Testis (tissue), 3 donors: ENCODE measurements around the gene PARM1. TPM values are rescaled to one million over a fixed set of nuclear protein-coding genes. Genes with fewer than 3 reads are reported as not detected.

Source experiments
- DNase-seq: peaks from one replicate; pipeline ENCODE4 v3.0.0-alpha.2; 2019
- H3K27ac ChIP-seq, 2 donors: fragments of 200-600 bp; sonication (generic); one replicate each; pipeline ENCODE4 v1.5.1; 2019
- H3K27me3 ChIP-seq: fragments of 200-600 bp; sonication (generic); one replicate; pipeline ENCODE4 v1.5.1; 2019
- H3K36me3 ChIP-seq: fragments of 200-600 bp; sonication (generic); one replicate; pipeline ENCODE4 v1.5.1; 2017; ENCODE audit warnings: low read depth; ENCODE audit errors: missing control alignments
- H3K4me1 ChIP-seq: fragments of 200-600 bp; sonication (generic); one replicate; pipeline ENCODE4 v1.5.1; 2019
- H3K4me3 ChIP-seq, 2 donors: fragments of 200-600 bp; sonication (generic); one replicate each; pipeline ENCODE4 v1.5.1; 2017 to 2019
- H3K9me3 ChIP-seq: fragments of 200-600 bp; sonication (generic); one replicate; pipeline ENCODE4 v1.5.1; 2017
- POLR2A ChIP-seq: fragments of 450-650 bp; IDR thresholded peaks from one replicate; pipeline ENCODE4 v1.6.1; 2017; ENCODE audit warnings: antibody characterized with exemption, mild to moderate bottlenecking, moderate library complexity
- WGBS, 2 donors: methylation state at CpG; one replicate each; pipeline ENCODE4 v1.1.5; 2018; 5-methylcytosine and 5-hydroxymethylcytosine counted together
- intact Hi-C: fragments of 100-400 bp; cut with DNase I; formaldehyde crosslinking; loops from one replicate; pipeline ENCODE4 v1.15.1; 2023; ENCODE audit warnings: low total_unique reads
- polyA plus RNA-seq: library from polyadenylated mRNA; stranded (reverse); fragments of 350-450 nt; fragmentation: Illumina TruSeq; extraction: RNeasy Lipid Tissue Mini Kit (QIAGEN cat#74804); gene quantifications from one replicate; pipeline ENCODE4 v1.2.3, GENCODE V29; 2014; ENCODE audit warnings: low read depth, low replicate concordance; ENCODE audit not compliant: insufficient read depth
- total RNA-seq, 2 donors: library from RNA; depleted of rRNA; stranded (reverse); fragments of >200 nt; gene quantifications; one replicate each; pipeline ENCODE4 v1.2.3, GENCODE V29; 2016
- TF ChIP-seq, protein P1 (sequence below), 3 experiments: fragments of 450-650 bp in 2 of 3; fragments of 200-600 bp in 1 of 3; sonication (generic) in 1 of 3; IDR thresholded peaks; one replicate each; pipeline ENCODE4 v1.5.1; 2016 to 2019; ENCODE audit warnings: antibody characterized with exemption in 3 of 3, mild to moderate bottlenecking in 2 of 3, moderate library complexity in 1 of 3

PARM1 gene
- total and polyA plus RNA-seq, 3 donors from 2014 or later, result 29.0 to 40.5 (median 40.1) TPM

DNA sequence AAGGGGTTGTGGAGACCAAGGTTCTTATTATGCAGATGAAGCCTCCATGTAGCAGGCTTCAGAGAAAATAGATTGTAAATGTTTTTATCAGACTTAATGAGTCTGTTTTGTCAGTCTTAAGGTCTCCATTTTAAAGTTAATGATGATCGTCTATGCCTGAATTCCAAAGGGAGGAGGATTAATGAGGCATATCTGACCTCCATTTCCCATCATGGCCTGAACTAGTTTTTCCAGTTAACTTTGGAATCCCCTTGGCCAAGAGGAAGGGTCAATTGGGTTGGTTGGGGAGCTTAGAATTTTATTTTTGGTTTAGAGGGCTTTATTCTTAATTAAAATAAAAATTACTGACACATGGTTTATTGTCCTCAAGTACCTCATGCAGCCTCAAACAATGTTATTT, 6.9 kb upstream of the PARM1 start:
- TF ChIP-seq, protein P1, sequence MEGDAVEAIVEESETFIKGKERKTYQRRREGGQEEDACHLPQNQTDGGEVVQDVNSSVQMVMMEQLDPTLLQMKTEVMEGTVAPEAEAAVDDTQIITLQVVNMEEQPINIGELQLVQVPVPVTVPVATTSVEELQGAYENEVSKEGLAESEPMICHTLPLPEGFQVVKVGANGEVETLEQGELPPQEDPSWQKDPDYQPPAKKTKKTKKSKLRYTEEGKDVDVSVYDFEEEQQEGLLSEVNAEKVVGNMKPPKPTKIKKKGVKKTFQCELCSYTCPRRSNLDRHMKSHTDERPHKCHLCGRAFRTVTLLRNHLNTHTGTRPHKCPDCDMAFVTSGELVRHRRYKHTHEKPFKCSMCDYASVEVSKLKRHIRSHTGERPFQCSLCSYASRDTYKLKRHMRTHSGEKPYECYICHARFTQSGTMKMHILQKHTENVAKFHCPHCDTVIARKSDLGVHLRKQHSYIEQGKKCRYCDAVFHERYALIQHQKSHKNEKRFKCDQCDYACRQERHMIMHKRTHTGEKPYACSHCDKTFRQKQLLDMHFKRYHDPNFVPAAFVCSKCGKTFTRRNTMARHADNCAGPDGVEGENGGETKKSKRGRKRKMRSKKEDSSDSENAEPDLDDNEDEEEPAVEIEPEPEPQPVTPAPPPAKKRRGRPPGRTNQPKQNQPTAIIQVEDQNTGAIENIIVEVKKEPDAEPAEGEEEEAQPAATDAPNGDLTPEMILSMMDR (IDR thresholded peaks at IDR 0.05), result no peak
- intact Hi-C loops, result no loop called here
- DNase-seq, result no peak
- Histone ChIP-seq H3K9me3 (no peaks in the 10 kb centered on the region), H3K4me3 (no peak overlapping the region), H3K27me3 (no peaks in the 10 kb centered on the region), H3K27ac (no peak overlapping the region), H3K36me3 (no peaks in the 10 kb centered on the region), H3K4me1 (no peaks in the 10 kb centered on the region)
- WGBS, 2 donors, result 81 to 84% methylated on average over 1 of the region's 1 CpG

DNA sequence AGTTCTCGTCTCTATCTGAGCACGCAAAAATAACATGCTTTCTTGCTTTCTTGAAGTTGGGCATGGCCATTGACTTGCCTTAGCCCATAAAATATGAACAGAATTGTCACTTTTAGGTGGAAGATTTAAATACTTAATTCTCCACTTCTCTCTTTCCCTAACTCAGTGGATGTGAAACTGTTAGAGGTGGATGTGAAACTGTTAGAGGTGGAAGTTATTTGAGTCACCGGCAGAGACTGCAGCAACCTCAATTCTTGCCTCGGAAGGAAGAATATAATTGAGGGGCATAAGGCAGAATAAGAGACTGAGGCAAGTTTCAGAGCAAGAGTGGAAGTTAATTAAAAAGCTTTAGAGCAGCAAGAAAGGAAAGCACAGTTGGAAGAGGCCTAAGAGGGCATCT, 2.8 kb upstream of the PARM1 start:
- no peaks in the 10 kb centered on the region for H3K27me3 ChIP-seq
- TF ChIP-seq POLR2A, result no peak
- TF ChIP-seq, protein P1 (IDR thresholded peaks at IDR 0.05), result no peak
- H3K27ac ChIP-seq, result no peak overlapping the region
- DNase-seq, result no peak
- no peak overlapping the region for H3K4me3 ChIP-seq
- H3K4me1 ChIP-seq, result peaks cover 13% of the 10 kb centered on the region
- 89 to 93% methylated on average over 4 of the region's 4 CpGs for WGBS, 2 donors
- H3K36me3 ChIP-seq, result no peaks in the 10 kb centered on the region
- no peaks in the 10 kb centered on the region for H3K9me3 ChIP-seq
- intact Hi-C loops, result loop anchor here (5.0 kb wide), 1 partner anchor 582 kb away; the partner anchor contains the start of genes RCHY1 and THAP6

DNA sequence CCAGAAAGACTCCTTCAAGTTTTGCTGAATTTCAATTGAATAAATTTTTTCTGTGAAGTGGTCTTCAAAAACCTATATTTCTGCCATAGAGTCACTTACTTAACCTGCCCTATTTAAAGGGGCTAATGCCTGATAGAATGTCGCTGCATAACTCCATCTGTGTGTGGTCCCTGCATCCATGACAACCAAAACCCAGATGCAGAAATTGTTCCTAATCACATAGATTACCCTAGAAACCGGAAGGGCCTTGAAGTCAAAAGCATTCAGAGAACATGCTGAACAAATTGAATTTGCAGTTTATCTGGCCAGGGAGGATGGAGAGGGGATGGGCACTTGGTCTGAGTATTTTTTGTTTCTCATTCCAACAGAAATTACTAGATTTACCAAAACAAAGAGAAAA, 1.5 kb upstream of the PARM1 start:
- no peak overlapping the region for H3K4me3 ChIP-seq
- H3K27ac ChIP-seq, result peak overlapping the region in 1 of 2 donors; percentile 33
- intact Hi-C loops, result loop anchor here (5.0 kb wide), 1 partner anchor 581 kb away; the partner anchor contains the start of genes RCHY1 and THAP6
- DNase-seq, result no peak
- H3K36me3 ChIP-seq, result no peaks in the 10 kb centered on the region
- H3K4me1 ChIP-seq, result peaks cover 13% of the 10 kb centered on the region
- 27 to 39% methylated on average over 2 of the region's 2 CpGs for whole genome bisulfite sequencing, 2 donors
- no peaks in the 10 kb centered on the region for H3K27me3 ChIP-seq
- no peaks in the 10 kb centered on the region for H3K9me3 ChIP-seq
- TF ChIP-seq, protein P1 (IDR thresholded peaks at IDR 0.05), result no peak
- no peak for TF ChIP-seq POLR2A

DNA sequence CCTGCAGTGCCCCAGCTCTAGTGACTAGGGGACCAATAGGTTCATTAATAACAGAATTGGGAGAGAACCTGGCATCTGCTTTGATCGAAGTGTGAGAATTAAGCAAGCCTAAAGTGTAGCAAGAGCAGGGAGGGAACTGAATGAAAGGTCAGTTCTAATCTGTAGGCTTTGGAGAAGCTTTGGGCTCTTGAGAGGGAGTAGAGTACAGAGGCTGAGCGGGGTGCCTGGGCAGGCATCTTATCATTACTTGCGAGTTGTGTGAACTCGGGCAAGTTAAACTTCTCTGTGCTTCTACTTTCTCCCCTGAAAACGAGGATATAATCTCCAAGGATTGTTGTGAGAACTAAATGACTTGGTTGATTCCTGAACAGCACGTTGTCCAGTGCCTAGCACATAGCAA, 906 bp upstream of the PARM1 start:
- WGBS, 2 donors, result 25 to 32% methylated on average over 6 of the region's 6 CpGs
- no peak for DNase-seq
- no peaks in the 10 kb centered on the region for H3K36me3 ChIP-seq

More for the DNA sequence above, 906 bp upstream of the PARM1 start:
- Histone ChIP-seq H3K4me1 (peaks cover 13% of the 10 kb centered on the region), H3K4me3 (peak overlapping the region in 1 of 2 donors; percentile 79), H3K27ac (peak overlapping the region in 1 of 2 donors; percentile 33), H3K9me3 (no peaks in the 10 kb centered on the region), H3K27me3 (no peaks in the 10 kb centered on the region)
- intact Hi-C loops, result loop anchor here (5.0 kb wide), 1 partner anchor 580 kb away; the partner anchor contains the start of genes RCHY1 and THAP6
- no peak for TF ChIP-seq POLR2A
- TF ChIP-seq, protein P1 (IDR thresholded peaks at IDR 0.05), result no peak
